ENCODE measurements around the gene CPXM1.

The CPXM1 gene

GRCh38 chr20:2755451-2756055 lies 44.9 kb downstream of the CPXM1 start:
- no peak for TF ChIP-seq CTCF (IDR thresholded peaks at IDR 0.05; ENCODE audit: low read depth, low read length)
- no peak overlapping the region for H3K4me3 ChIP-seq (ENCODE audit: low read depth, low read length)

- no peak overlapping the region for H3K4me3 ChIP-seq (ENCODE audit: low read depth, low read length)
- no peak for TF ChIP-seq CTCF (IDR thresholded peaks at IDR 0.05; ENCODE audit: low read depth, low read length)
Observed at GRCh38 chr20:2754424-2754823, 46.0 kb downstream of the CPXM1 start.

- TF ChIP-seq CTCF (IDR thresholded peaks at IDR 0.05; ENCODE audit: low read depth, low read length): no peak
- H3K4me3 ChIP-seq (ENCODE audit: low read depth, low read length): no peak overlapping the region
Observed at GRCh38 chr20:2753461-2754040, 46.9 kb downstream of the CPXM1 start.

- TF ChIP-seq CTCF (IDR thresholded peaks at IDR 0.05; ENCODE audit: low read depth, low read length): peak; percentile 89
- peak overlapping the region; percentile 44 for H3K4me3 ChIP-seq (ENCODE audit: low read depth, low read length)
Observed at GRCh38 chr20:2752567-2753460, 47.6 kb downstream of the CPXM1 start.

GRCh38 chr20:2751878-2752566 lies 48.4 kb downstream of the CPXM1 start:
- H3K4me3 ChIP-seq (ENCODE audit: low read depth, low read length): peak overlapping the region; percentile 44
- no peak for TF ChIP-seq CTCF (IDR thresholded peaks at IDR 0.05; ENCODE audit: low read depth, low read length)

- H3K4me3 ChIP-seq (ENCODE audit: low read depth, low read length): peak overlapping the region; percentile 43
- no peak for TF ChIP-seq CTCF (IDR thresholded peaks at IDR 0.05; ENCODE audit: low read depth, low read length)
Observed at GRCh38 chr20:2751347-2751877, 49.0 kb downstream of the CPXM1 start.
